Neural crest cell (in vitro differentiated cells): Measurements from ENCODE around the gene OXLD1. TPM values are rescaled to one million over a fixed set of nuclear protein-coding genes. Genes with fewer than 3 reads are reported as not detected.

Source experiments
- DNase-seq: peaks from one replicate; pipeline ENCODE4 v3.0.0; 2021; ENCODE audit warnings: low read depth, mixed read lengths, low spot score
- H3K27ac Mint-ChIP-seq: one replicate; pipeline ENCODE4 v1.8.0; 2021; ENCODE audit warnings: mild to moderate bottlenecking, mixed read lengths; ENCODE audit not compliant: unreplicated experiment
- H3K27me3 Mint-ChIP-seq: 2 replicates; pipeline ENCODE4 v1.8.0; 2021; ENCODE audit warnings: low read depth, mild to moderate bottlenecking, mixed read lengths
- H3K36me3 Mint-ChIP-seq: 2 replicates; pipeline ENCODE4 v1.8.0; 2021; ENCODE audit warnings: low read depth, mild to moderate bottlenecking, mixed read lengths
- H3K4me1 Mint-ChIP-seq: 2 replicates; pipeline ENCODE4 v1.8.0; 2021; ENCODE audit warnings: mixed read lengths
- H3K4me3 Mint-ChIP-seq: one replicate; pipeline ENCODE4 v1.8.0; 2021; ENCODE audit warnings: mild to moderate bottlenecking, mixed read lengths
- H3K9me3 Mint-ChIP-seq: 2 replicates; pipeline ENCODE4 v1.8.0; 2021; ENCODE audit warnings: mixed read lengths
- total RNA-seq: library from RNA; stranded (reverse); gene quantifications from 2 replicates; pipeline ENCODE4 v1.2.1, GENCODE V29; 2021
- TF ChIP-seq, protein P1 (sequence below): fragments of 200-600 bp; sonication (generic); conservative IDR thresholded peaks from 2 replicates; pipeline ENCODE4 v1.5.0; 2021; ENCODE audit warnings: antibody characterized with exemption, mild to moderate bottlenecking

OXLD1 gene
- total RNA-seq, 1 donor from 2014 or later: 28.2 TPM

DNA sequence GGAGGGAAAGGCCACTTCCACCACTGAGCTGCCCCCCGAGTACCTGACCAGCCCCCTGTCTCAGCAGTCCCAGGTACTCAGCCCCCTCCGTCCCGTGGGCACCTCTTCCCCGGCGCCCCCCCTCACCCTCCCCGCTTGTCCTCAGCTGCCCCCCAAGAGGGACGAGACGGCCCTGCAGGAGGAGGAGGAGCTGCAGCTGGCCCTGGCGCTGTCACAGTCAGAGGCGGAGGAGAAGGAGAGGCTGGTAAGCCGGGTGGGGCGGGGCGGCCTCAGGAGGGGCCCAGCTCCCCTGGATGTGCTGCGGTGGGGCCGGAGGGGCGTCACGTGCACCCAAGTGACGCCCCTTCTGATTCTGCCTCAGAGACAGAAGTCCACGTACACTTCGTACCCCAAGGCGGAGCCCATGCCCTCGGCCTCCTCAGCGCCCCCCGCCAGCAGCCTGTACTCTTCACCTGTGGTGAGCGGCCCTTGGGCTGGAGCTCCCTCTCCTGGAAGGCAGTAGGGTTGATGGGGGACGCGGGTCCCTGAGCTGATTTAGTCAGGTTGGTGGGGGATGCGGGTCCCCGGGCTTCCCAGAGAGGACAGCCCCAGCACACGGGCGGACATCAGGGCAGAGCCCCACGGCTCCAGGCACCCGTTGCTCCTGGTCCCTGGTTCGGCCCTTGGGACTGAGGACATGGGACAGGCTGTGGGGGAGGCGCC lies 27.3 kb upstream of the OXLD1 start:
- TF ChIP-seq, protein P1, sequence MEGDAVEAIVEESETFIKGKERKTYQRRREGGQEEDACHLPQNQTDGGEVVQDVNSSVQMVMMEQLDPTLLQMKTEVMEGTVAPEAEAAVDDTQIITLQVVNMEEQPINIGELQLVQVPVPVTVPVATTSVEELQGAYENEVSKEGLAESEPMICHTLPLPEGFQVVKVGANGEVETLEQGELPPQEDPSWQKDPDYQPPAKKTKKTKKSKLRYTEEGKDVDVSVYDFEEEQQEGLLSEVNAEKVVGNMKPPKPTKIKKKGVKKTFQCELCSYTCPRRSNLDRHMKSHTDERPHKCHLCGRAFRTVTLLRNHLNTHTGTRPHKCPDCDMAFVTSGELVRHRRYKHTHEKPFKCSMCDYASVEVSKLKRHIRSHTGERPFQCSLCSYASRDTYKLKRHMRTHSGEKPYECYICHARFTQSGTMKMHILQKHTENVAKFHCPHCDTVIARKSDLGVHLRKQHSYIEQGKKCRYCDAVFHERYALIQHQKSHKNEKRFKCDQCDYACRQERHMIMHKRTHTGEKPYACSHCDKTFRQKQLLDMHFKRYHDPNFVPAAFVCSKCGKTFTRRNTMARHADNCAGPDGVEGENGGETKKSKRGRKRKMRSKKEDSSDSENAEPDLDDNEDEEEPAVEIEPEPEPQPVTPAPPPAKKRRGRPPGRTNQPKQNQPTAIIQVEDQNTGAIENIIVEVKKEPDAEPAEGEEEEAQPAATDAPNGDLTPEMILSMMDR: no peak
- Mint-ChIP-seq H3K4me1 (no peaks in the 10 kb centered on the region), H3K36me3 (peaks cover 6% of the 10 kb centered on the region), H3K9me3 (no peaks in the 10 kb centered on the region), H3K4me3 (no peak overlapping the region), H3K27me3 (no peaks in the 10 kb centered on the region), H3K27ac (no peak overlapping the region)
- no peak for DNase-seq

DNA sequence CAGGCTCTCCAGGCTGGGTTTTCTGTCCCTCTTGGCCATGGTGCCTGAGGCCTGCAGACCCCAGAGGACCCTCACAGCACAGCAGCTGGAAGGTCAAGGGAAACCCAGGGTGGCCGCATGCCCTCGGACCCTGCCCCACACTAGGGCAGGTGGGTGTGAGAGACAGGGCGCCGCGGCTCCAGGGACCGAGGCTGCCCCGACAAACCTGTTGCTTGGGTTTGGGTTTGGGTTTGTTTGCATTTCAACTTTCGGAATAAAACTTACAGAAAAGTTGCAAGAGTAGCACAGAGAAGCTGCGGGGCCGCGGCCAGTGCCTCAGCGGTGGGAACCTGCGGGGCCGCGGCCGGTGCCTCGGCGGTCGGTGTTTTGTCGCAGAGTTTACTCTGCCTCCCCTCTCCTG lies 25.2 kb upstream of the OXLD1 start:
- no peaks in the 10 kb centered on the region for H3K9me3 Mint-ChIP-seq
- no peaks in the 10 kb centered on the region for H3K36me3 Mint-ChIP-seq
- DNase-seq: no peak
- H3K27ac Mint-ChIP-seq: no peak overlapping the region
- no peak overlapping the region for H3K4me3 Mint-ChIP-seq
- TF ChIP-seq, protein P1: no peak
- H3K27me3 Mint-ChIP-seq: no peaks in the 10 kb centered on the region
- no peaks in the 10 kb centered on the region for H3K4me1 Mint-ChIP-seq

DNA sequence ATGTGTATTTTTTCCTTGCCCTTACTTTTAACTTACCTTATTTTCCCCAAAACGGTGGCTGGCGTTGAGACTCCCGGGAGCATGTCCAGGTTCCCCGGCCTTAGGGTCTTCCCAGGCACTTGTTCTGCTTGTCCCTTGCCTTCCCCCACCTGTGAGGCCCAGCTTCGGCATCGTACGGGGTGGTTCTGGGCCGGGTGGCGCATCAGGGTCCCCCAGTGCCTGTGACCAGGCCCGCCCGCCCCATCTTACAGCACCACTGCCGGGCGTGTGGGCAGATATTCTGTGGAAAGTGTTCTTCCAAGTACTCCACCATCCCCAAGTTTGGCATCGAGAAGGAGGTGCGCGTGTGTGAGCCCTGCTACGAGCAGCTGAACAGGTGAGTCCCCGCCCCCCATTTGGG lies 24.8 kb upstream of the OXLD1 start:
- H3K36me3 Mint-ChIP-seq: peaks cover 2% of the 10 kb centered on the region

DNA sequence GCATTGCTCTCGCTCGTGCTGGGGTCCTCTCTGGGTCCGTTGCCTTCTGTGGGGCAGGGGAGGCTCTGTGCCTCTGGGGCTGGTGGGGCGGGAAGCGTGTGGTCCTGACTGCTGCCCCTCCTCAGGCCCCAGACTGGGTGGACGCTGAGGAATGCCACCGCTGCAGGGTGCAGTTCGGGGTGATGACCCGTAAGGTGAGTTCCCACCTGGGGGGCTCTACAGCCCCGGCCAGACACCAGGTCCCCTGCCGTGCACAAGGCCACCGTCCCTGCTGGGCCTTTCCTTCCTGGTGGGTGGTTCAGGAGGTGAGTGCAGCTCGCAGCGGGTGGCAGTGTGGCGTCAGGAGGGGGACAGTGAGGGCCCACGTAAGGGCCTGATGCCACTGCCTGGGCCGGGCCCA lies 24.1 kb upstream of the OXLD1 start:
- TF ChIP-seq, protein P1: no peak
- no peak overlapping the region for H3K4me3 Mint-ChIP-seq
- H3K9me3 Mint-ChIP-seq: no peaks in the 10 kb centered on the region
- no peaks in the 10 kb centered on the region for H3K4me1 Mint-ChIP-seq
- H3K27ac Mint-ChIP-seq: no peak overlapping the region
- DNase-seq: no peak
- H3K27me3 Mint-ChIP-seq: no peaks in the 10 kb centered on the region
- peaks cover 2% of the 10 kb centered on the region for H3K36me3 Mint-ChIP-seq

More for the DNA sequence above, 24.8 kb upstream of the OXLD1 start:
- Mint-ChIP-seq H3K27ac (no peak overlapping the region), H3K4me1 (no peaks in the 10 kb centered on the region), H3K4me3 (no peak overlapping the region), H3K9me3 (no peaks in the 10 kb centered on the region), H3K27me3 (no peaks in the 10 kb centered on the region)
- no peak for DNase-seq
- TF ChIP-seq, protein P1: no peak

DNA sequence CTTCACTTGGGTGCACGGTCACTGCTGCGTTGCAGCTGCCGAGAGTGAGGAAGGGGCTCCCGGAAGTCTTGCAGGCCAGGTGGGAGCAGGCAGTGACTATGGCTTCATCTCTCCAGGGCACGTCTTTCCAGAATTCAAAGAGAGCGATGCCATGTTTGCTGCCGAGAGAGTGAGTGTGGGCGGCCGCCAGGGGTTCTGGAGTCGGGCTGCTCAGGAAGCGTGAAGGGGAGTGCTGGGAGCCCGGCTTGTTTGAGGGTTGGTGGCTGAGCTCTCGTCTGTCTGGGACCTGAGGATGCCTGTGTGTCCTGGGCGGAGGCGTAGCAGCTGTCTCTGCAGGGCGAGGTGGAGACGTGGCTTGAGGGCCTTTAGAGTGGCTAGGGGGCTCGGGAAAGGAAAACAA lies 23.7 kb upstream of the OXLD1 start:
- DNase-seq: no peak
- Mint-ChIP-seq H3K27me3 (no peaks in the 10 kb centered on the region), H3K27ac (no peak overlapping the region), H3K36me3 (peaks cover 2% of the 10 kb centered on the region), H3K9me3 (no peaks in the 10 kb centered on the region), H3K4me1 (no peaks in the 10 kb centered on the region), H3K4me3 (peak overlapping the region; percentile 15)
- TF ChIP-seq, protein P1: no peak
